Common myeloid progenitor, CD34-positive (primary cell): ENCODE data around the gene OR51B4.

Experiments used
- CTCF ChIA-PET: fragments of 350-600 bp; sonication (Branson Sonifier 250); formaldehyde crosslinking; loops from one replicate; lab custom pipeline; 2021; ENCODE audit warnings: antibody characterized with exemption; lab: Charles Lee
- POLR2A ChIA-PET: fragments of 350-600 bp; sonication (Branson Sonifier 250); formaldehyde crosslinking; loops from one replicate; lab custom pipeline; 2021; ENCODE audit warnings: antibody characterized with exemption; lab: Charles Lee
- DNase-seq, 3 donors: peaks; one replicate each; pipeline versions ENCODE4 v3.0.0 to v3.0.0-alpha.2; 2013
- H3K27ac ChIP-seq, 2 experiments: 1 replicate in 1 of 2; 2 replicates in 1 of 2; pipeline ENCODE4 v1.7.0; 2013; ENCODE audit warnings: inconsistent platforms in 2 of 2, low read length in 2 of 2, mild to moderate bottlenecking in 2 of 2, low read depth in 1 of 2, moderate library complexity in 1 of 2; ENCODE audit not compliant: severe bottlenecking in 2 of 2, insufficient read depth in 1 of 2, poor library complexity in 1 of 2
- H3K27me3 ChIP-seq, 5 experiments: replicated peaks in 2 of 5; 1 replicate in 3 of 5; 2 replicates in 2 of 5; pipeline versions ENCODE4 v1.6.1 to v1.7.0; 2013; ENCODE audit warnings: low read length in 4 of 5, mild to moderate bottlenecking in 2 of 5, moderate library complexity in 2 of 5, inconsistent platforms in 1 of 5; ENCODE audit not compliant: insufficient read depth in 5 of 5, control insufficient read depth in 4 of 5
- H3K36me3 ChIP-seq, 4 experiments: 1 replicate in 2 of 4; 2 replicates in 2 of 4; pipeline versions ENCODE4 v1.6.1 to v1.7.0; 2013; ENCODE audit warnings: low read length in 3 of 4, control low read depth in 1 of 4, mild to moderate bottlenecking in 1 of 4; ENCODE audit not compliant: control insufficient read depth in 4 of 4, insufficient read depth in 4 of 4
- H3K4me1 ChIP-seq, 4 experiments: 1 replicate in 3 of 4; 2 replicates in 1 of 4; pipeline versions ENCODE4 v1.6.1 to v1.7.1; 2013; ENCODE audit warnings: low read length in 3 of 4, mild to moderate bottlenecking in 3 of 4, control low read depth in 1 of 4, inconsistent platforms in 1 of 4, moderate library complexity in 1 of 4; ENCODE audit not compliant: control insufficient read depth in 4 of 4, insufficient read depth in 4 of 4; ENCODE audit errors: control extremely low read depth in 1 of 4
- H3K4me3 ChIP-seq, 7 experiments: 1 replicate in 4 of 7; 2 replicates in 3 of 7; pipeline versions ENCODE4 v1.5.1 to v1.7.0; 2013; ENCODE audit warnings: mild to moderate bottlenecking in 7 of 7, low read length in 6 of 7, moderate library complexity in 6 of 7, inconsistent platforms in 2 of 7, low read depth in 2 of 7, control low read depth in 1 of 7; ENCODE audit not compliant: insufficient read depth in 4 of 7, control insufficient read depth in 1 of 7; ENCODE audit errors: extremely low read depth in 1 of 7
- H3K9me3 ChIP-seq, 5 experiments: 1 replicate in 4 of 5; 2 replicates in 1 of 5; pipeline versions ENCODE4 v1.6.1 to v1.7.1; 2013; ENCODE audit warnings: low read length in 4 of 5, mild to moderate bottlenecking in 2 of 5, inconsistent platforms in 1 of 5, low read depth in 1 of 5, moderate library complexity in 1 of 5; ENCODE audit not compliant: control insufficient read depth in 4 of 5, insufficient read depth in 2 of 5; ENCODE audit errors: control extremely low read depth in 1 of 5
- WGBS: methylation state at CpG from one replicate; pipeline ENCODE4 v1.1.5; 2013; ENCODE audit not compliant: insufficient coverage; 5-methylcytosine and 5-hydroxymethylcytosine counted together

Gene OR51B4

GRCh38 chr11:5252192-5252918, 49.4 kb downstream of the OR51B4 start:
- ChIA-PET POLR2A (no interaction called here), CTCF (no interaction called here)
- H3K9me3 ChIP-seq: no peaks in the 10 kb centered on the region
- no peaks in the 10 kb centered on the region for H3K4me1 ChIP-seq
- H3K4me3 ChIP-seq: no peak overlapping the region
- no peak overlapping the region for H3K27ac ChIP-seq
- H3K27me3 ChIP-seq: no peaks in the 10 kb centered on the region
- WGBS: 84% methylated on average over 7 of the region's 9 CpGs
- no peak for DNase-seq
- H3K36me3 ChIP-seq: no peaks in the 10 kb centered on the region

GRCh38 chr11:5251746-5252145, 50.0 kb downstream of the OR51B4 start:
- H3K4me3 ChIP-seq: no peak overlapping the region
- H3K27me3 ChIP-seq: no peaks in the 10 kb centered on the region
- CTCF ChIA-PET: no interaction called here
- WGBS: 80% methylated on average over 1 of the region's 2 CpGs
- POLR2A ChIA-PET: no interaction called here
- no peaks in the 10 kb centered on the region for H3K9me3 ChIP-seq
- H3K4me1 ChIP-seq: peaks cover 0 to 5% (median 2%) of the 10 kb centered on the region in 4 experiments
- no peaks in the 10 kb centered on the region for H3K36me3 ChIP-seq
- H3K27ac ChIP-seq: peak overlapping the region in 1 of 2 experiments; percentile 18
- no peak for DNase-seq
